Fibroblast of lung (primary cell): ENCODE measurements around the gene CYP4Z1.
"Not testable (repeated sequence)": the region's sequence is repeated elsewhere in the genome, so short reads cannot be mapped to it uniquely, and the experiment has no call there.

Experiments
- CTCF ChIP-seq, 2 donors: IDR thresholded peaks in 1 of 2; conservative IDR thresholded peaks in 1 of 2; 1 replicate in 1 of 2; 2 replicates in 1 of 2; pipeline ENCODE4 v1.5.1; 2011 to 2012; ENCODE audit warnings: low read length in 2 of 2, control low read depth in 1 of 2, inconsistent platforms in 1 of 2, low read depth in 1 of 2, mild to moderate bottlenecking in 1 of 2
- EZH2 ChIP-seq: IDR thresholded peaks from 2 replicates; pipeline ENCODE4 v1.5.1; 2012; ENCODE audit warnings: low read length, control low read depth, mild to moderate bottlenecking; ENCODE audit errors: missing control alignments

- TF ChIP-seq CTCF (conservative IDR thresholded peaks at IDR 0.05 in 1 of 2, IDR thresholded peaks at IDR 0.05 in 1 of 2; ENCODE audit: low read depth in 1 of 2, low read length in 2 of 2); EZH2: not testable (repeated sequence)
Observed at GRCh38 chr1:47107851-47108574, 41.0 kb downstream of the CYP4Z1 start.
